ENCODE results near the gene FAM200C.

GRCh38 chr5:160361624-160362228 is 38.1 kb downstream of the FAM200C start:
- TF ChIP-seq POLR2AphosphoS5 (IDR thresholded peaks at IDR 0.05; ENCODE audit: low read depth, low read length) = no peak
- no peak for TF ChIP-seq CTCF (IDR thresholded peaks at IDR 0.05 in 2 of 3, conservative IDR thresholded peaks at IDR 0.05 in 1 of 3; ENCODE audit: borderline replicate concordance in 1 of 3, insufficient read depth in 1 of 3, low read depth in 2 of 3, low read length in 2 of 3)
- no peak for TF ChIP-seq ATF3 (IDR thresholded peaks at IDR 0.05)
